HEK293 (cell line): ENCODE results near the gene KCNJ2.

ENCODE experiments used
- FEZF1 ChIP-seq: fragments of 450-650 bp; formaldehyde crosslinking; IDR thresholded peaks from 2 replicates; pipeline ENCODE4 v1.5.1; 2016; ENCODE audit warnings: missing biosample characterization, missing genetic modification characterization
- KLF10 ChIP-seq: fragments of 450-650 bp; IDR thresholded peaks from 2 replicates; pipeline ENCODE4 v1.5.1; 2018; ENCODE audit warnings: missing biosample characterization, mild to moderate bottlenecking, missing genetic modification characterization
- MEIS1 ChIP-seq: sonication (generic); formaldehyde crosslinking; IDR thresholded peaks from 2 replicates; pipeline ENCODE4 v1.8.1; 2022; ENCODE audit warnings: missing genetic modification reagents, mild to moderate bottlenecking, borderline replicate concordance
- OSR2 ChIP-seq: fragments of 450-650 bp; formaldehyde crosslinking; IDR thresholded peaks from 2 replicates; pipeline ENCODE4 v1.5.1; 2016; ENCODE audit warnings: missing biosample characterization, missing genetic modification characterization
- SP2 ChIP-seq: fragments of 450-650 bp; formaldehyde crosslinking; IDR thresholded peaks from 2 replicates; pipeline ENCODE4 v1.5.1; 2016; ENCODE audit warnings: missing biosample characterization, missing genetic modification characterization
- WT1 ChIP-seq: fragments of 450-650 bp; formaldehyde crosslinking; IDR thresholded peaks from 2 replicates; pipeline ENCODE4 v1.5.1; 2016; ENCODE audit warnings: missing biosample characterization, missing genetic modification characterization
- ZBTB20 ChIP-seq: fragments of 450-650 bp; formaldehyde crosslinking; IDR thresholded peaks from 2 replicates; pipeline ENCODE4 v1.5.1; 2016; ENCODE audit warnings: missing biosample characterization, missing genetic modification characterization
- ZBTB7A ChIP-seq: fragments of 450-650 bp; formaldehyde crosslinking; IDR thresholded peaks from 2 replicates; pipeline ENCODE4 v1.5.1; 2016; ENCODE audit warnings: low read depth, missing biosample characterization, missing genetic modification characterization
- ZBTB8A ChIP-seq: fragments of 450-650 bp; formaldehyde crosslinking; IDR thresholded peaks from 2 replicates; pipeline ENCODE4 v1.5.1; 2016; ENCODE audit warnings: missing biosample characterization, missing genetic modification characterization
- ZFP69B ChIP-seq: fragments of 450-650 bp; formaldehyde crosslinking; IDR thresholded peaks from 2 replicates; pipeline ENCODE4 v1.5.1; 2016; ENCODE audit warnings: missing biosample characterization, missing genetic modification characterization
- ZNF132 ChIP-seq: fragments of 450-650 bp; formaldehyde crosslinking; IDR thresholded peaks from 2 replicates; pipeline ENCODE4 v1.5.1; 2017; ENCODE audit warnings: missing biosample characterization, missing genetic modification characterization, borderline replicate concordance
- ZNF133 ChIP-seq: fragments of 450-650 bp; formaldehyde crosslinking; IDR thresholded peaks from 2 replicates; pipeline ENCODE4 v1.5.1; 2016; ENCODE audit warnings: missing biosample characterization, missing genetic modification characterization
- ZNF174 ChIP-seq: fragments of 450-650 bp; formaldehyde crosslinking; IDR thresholded peaks from 2 replicates; pipeline ENCODE4 v1.5.0; 2017; ENCODE audit warnings: missing biosample characterization, mild to moderate bottlenecking, missing genetic modification characterization
- ZNF214 ChIP-seq: fragments of 450-650 bp; formaldehyde crosslinking; IDR thresholded peaks from 2 replicates; pipeline ENCODE4 v1.5.1; 2017; ENCODE audit warnings: missing biosample characterization, mild to moderate bottlenecking, missing genetic modification characterization, borderline replicate concordance
- ZNF302 ChIP-seq: fragments of 450-650 bp; formaldehyde crosslinking; IDR thresholded peaks from 2 replicates; pipeline ENCODE4 v1.5.1; 2016; ENCODE audit warnings: missing biosample characterization, missing genetic modification characterization, low read depth
- ZNF404 ChIP-seq: fragments of 450-650 bp; formaldehyde crosslinking; IDR thresholded peaks from 2 replicates; pipeline ENCODE4 v1.5.1; 2017; ENCODE audit warnings: missing biosample characterization, missing genetic modification characterization
- ZNF510 ChIP-seq: fragments of 450-650 bp; formaldehyde crosslinking; IDR thresholded peaks from 2 replicates; pipeline ENCODE4 v1.5.1; 2018; ENCODE audit warnings: mild to moderate bottlenecking, missing genetic modification characterization, missing biosample characterization; ENCODE audit not compliant: insufficient replicate concordance
- ZNF600 ChIP-seq: fragments of 450-650 bp; formaldehyde crosslinking; IDR thresholded peaks from 2 replicates; pipeline ENCODE4 v1.5.1; 2016; ENCODE audit warnings: missing biosample characterization, missing genetic modification characterization
- ZSCAN30 ChIP-seq: fragments of 450-650 bp; IDR thresholded peaks from 2 replicates; pipeline ENCODE4 v1.5.1; 2018; ENCODE audit warnings: missing biosample characterization, mild to moderate bottlenecking, missing genetic modification characterization, moderate library complexity
- TF ChIP-seq, protein P1 (sequence below): fragments of 450-650 bp; formaldehyde crosslinking; IDR thresholded peaks from 2 replicates; pipeline ENCODE4 v1.5.1; 2016; ENCODE audit warnings: missing biosample characterization, missing genetic modification characterization
- TF ChIP-seq, protein P2 (sequence below): fragments of 450-650 bp; formaldehyde crosslinking; conservative IDR thresholded peaks from 2 replicates; pipeline ENCODE4 v1.5.1; 2016; ENCODE audit warnings: low read depth, missing biosample characterization, missing genetic modification characterization
- TF ChIP-seq, protein P3 (sequence below): fragments of 450-650 bp; formaldehyde crosslinking; IDR thresholded peaks from 2 replicates; pipeline ENCODE4 v1.5.1; 2016; ENCODE audit warnings: missing biosample characterization, missing genetic modification characterization, low read depth
- TF ChIP-seq, protein P4 (sequence below): fragments of 450-650 bp; formaldehyde crosslinking; IDR thresholded peaks from 2 replicates; pipeline ENCODE4; 2016; ENCODE audit warnings: missing biosample characterization, missing genetic modification characterization
- TF ChIP-seq, protein P5 (sequence below): fragments of 450-650 bp; formaldehyde crosslinking; IDR thresholded peaks from 2 replicates; pipeline ENCODE4 v1.5.1; 2016; ENCODE audit warnings: missing biosample characterization, missing genetic modification characterization
- TF ChIP-seq, protein P6 (sequence below): fragments of 450-650 bp; formaldehyde crosslinking; IDR thresholded peaks from 2 replicates; pipeline ENCODE4 v1.5.1; 2017; ENCODE audit warnings: missing biosample characterization, missing genetic modification characterization

The KCNJ2 gene

DNA sequence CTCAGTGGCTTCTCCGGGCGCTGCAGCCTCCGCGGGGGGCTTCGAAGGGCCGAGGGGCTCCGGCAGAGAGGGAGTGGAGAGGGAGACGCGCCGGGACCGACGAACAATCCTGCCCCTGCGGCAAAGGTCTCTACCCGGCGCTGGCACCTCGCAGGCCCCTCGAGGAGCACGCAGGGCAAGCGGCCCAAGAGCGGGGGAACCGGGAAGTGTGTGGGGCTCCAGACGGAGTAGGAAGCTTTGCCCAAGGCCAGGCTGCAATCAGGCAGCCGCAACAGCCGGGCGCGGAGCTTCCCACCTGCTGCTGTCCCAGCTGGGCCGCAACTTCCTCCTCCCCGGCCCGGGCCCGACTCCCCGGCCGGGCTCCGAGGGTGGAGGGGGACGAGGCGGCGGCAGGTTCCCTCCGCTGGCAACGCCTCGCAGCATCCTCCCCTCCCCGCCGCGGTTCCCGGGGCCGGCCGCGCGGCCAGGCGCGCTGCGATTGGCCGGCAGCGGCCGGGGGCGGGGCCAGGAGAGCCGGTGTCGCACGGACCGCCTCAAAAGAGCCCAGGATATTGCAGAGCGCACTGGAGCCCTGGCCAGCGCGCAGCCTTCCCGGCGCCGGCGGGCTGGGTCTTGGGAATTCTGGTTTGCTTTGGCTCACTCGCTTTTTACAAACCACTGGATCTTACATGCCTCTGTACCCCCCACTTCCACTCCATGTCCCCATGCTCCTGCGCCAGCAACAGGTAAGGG lies at the start of gene KCNJ2 (continued):
- TF ChIP-seq ZNF404 (tag by site-specific recombination) (no peak), ZNF174 (tag by site-specific recombination) (no peak), ZNF510 (tag by site-specific recombination) (no peak), WT1 (no peak), ZNF132 (tag by site-specific recombination) (no peak), ZNF214 (tag by site-specific recombination) (no peak), ZNF133 (tag by site-specific recombination) (peak; percentile 7; the same call in 1 of the 2 replicates), ZBTB20 (tag by site-specific recombination) (peak; percentile 82), ZNF600 (tag by site-specific recombination) (0 out of 2 replicates have a peak, but pooled peaks have one; percentile 86), ZNF302 (tag by site-specific recombination) (no peak), OSR2 (tag by site-specific recombination) (no peak), FEZF1 (tag by site-specific recombination) (no peak), ZFP69B (tag by site-specific recombination) (no peak), MEIS1 (CRISPR knock-in tag) (no peak), KLF10 (tag by site-specific recombination) (0 out of 2 replicates have a peak, but pooled peaks have one; percentile 36), ZBTB8A (tag by site-specific recombination) (peak; percentile 73), ZSCAN30 (tag by site-specific recombination) (0 out of 2 replicates have a peak, but pooled peaks have one; percentile 79), SP2 (peak; percentile 43; the same call in 1 of the 2 replicates), ZBTB7A (tag by site-specific recombination) (no peak)
- TF ChIP-seq, protein P1, sequence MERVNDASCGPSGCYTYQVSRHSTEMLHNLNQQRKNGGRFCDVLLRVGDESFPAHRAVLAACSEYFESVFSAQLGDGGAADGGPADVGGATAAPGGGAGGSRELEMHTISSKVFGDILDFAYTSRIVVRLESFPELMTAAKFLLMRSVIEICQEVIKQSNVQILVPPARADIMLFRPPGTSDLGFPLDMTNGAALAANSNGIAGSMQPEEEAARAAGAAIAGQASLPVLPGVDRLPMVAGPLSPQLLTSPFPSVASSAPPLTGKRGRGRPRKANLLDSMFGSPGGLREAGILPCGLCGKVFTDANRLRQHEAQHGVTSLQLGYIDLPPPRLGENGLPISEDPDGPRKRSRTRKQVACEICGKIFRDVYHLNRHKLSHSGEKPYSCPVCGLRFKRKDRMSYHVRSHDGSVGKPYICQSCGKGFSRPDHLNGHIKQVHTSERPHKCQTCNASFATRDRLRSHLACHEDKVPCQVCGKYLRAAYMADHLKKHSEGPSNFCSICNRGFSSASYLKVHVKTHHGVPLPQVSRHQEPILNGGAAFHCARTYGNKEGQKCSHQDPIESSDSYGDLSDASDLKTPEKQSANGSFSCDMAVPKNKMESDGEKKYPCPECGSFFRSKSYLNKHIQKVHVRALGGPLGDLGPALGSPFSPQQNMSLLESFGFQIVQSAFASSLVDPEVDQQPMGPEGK (tag by site-specific recombination), result peak; percentile 85
- TF ChIP-seq, protein P2, sequence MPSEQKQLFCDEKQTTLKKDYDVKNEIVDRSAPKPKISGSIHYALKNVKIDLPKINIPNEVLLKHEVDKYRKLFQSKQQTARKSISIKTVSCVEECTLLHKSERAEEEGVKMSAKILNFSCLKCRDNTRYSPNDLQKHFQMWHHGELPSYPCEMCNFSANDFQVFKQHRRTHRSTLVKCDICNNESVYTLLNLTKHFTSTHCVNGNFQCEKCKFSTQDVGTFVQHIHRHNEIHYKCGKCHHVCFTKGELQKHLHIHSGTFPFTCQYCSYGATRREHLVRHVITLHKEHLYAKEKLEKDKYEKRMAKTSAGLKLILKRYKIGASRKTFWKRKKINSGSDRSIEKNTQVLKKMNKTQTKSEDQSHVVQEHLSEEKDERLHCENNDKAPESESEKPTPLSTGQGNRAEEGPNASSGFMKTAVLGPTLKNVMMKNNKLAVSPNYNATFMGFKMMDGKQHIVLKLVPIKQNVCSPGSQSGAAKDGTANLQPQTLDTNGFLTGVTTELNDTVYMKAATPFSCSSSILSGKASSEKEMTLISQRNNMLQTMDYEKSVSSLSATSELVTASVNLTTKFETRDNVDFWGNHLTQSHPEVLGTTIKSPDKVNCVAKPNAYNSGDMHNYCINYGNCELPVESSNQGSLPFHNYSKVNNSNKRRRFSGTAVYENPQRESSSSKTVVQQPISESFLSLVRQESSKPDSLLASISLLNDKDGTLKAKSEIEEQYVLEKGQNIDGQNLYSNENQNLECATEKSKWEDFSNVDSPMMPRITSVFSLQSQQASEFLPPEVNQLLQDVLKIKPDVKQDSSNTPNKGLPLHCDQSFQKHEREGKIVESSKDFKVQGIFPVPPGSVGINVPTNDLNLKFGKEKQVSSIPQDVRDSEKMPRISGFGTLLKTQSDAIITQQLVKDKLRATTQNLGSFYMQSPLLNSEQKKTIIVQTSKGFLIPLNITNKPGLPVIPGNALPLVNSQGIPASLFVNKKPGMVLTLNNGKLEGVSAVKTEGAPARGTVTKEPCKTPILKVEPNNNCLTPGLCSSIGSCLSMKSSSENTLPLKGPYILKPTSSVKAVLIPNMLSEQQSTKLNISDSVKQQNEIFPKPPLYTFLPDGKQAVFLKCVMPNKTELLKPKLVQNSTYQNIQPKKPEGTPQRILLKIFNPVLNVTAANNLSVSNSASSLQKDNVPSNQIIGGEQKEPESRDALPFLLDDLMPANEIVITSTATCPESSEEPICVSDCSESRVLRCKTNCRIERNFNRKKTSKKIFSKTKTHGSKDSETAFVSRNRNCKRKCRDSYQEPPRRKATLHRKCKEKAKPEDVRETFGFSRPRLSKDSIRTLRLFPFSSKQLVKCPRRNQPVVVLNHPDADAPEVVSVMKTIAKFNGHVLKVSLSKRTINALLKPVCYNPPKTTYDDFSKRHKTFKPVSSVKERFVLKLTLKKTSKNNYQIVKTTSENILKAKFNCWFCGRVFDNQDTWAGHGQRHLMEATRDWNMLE (tag by site-specific recombination), result no peak
- TF ChIP-seq, protein P3, sequence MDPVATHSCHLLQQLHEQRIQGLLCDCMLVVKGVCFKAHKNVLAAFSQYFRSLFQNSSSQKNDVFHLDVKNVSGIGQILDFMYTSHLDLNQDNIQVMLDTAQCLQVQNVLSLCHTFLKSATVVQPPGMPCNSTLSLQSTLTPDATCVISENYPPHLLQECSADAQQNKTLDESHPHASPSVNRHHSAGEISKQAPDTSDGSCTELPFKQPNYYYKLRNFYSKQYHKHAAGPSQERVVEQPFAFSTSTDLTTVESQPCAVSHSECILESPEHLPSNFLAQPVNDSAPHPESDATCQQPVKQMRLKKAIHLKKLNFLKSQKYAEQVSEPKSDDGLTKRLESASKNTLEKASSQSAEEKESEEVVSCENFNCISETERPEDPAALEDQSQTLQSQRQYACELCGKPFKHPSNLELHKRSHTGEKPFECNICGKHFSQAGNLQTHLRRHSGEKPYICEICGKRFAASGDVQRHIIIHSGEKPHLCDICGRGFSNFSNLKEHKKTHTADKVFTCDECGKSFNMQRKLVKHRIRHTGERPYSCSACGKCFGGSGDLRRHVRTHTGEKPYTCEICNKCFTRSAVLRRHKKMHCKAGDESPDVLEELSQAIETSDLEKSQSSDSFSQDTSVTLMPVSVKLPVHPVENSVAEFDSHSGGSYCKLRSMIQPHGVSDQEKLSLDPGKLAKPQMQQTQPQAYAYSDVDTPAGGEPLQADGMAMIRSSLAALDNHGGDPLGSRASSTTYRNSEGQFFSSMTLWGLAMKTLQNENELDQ, result no peak
- TF ChIP-seq, protein P4, sequence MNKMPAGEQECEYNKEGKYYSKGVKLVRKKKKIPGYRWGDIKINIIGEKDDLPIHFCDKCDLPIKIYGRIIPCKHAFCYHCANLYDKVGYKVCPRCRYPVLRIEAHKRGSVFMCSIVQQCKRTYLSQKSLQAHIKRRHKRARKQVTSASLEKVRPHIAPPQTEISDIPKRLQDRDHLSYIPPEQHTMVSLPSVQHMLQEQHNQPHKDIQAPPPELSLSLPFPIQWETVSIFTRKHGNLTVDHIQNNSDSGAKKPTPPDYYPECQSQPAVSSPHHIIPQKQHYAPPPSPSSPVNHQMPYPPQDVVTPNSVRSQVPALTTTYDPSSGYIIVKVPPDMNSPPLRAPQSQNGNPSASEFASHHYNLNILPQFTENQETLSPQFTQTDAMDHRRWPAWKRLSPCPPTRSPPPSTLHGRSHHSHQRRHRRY (tag by site-specific recombination), result no peak
- TF ChIP-seq, protein P5, sequence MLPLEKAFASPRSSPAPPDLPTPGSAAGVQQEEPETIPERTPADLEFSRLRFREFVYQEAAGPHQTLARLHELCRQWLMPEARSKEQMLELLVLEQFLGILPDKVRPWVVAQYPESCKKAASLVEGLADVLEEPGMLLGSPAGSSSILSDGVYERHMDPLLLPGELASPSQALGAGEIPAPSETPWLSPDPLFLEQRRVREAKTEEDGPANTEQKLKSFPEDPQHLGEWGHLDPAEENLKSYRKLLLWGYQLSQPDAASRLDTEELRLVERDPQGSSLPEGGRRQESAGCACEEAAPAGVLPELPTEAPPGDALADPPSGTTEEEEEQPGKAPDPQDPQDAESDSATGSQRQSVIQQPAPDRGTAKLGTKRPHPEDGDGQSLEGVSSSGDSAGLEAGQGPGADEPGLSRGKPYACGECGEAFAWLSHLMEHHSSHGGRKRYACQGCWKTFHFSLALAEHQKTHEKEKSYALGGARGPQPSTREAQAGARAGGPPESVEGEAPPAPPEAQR (tag by site-specific recombination), result no peak
- TF ChIP-seq, protein P6, sequence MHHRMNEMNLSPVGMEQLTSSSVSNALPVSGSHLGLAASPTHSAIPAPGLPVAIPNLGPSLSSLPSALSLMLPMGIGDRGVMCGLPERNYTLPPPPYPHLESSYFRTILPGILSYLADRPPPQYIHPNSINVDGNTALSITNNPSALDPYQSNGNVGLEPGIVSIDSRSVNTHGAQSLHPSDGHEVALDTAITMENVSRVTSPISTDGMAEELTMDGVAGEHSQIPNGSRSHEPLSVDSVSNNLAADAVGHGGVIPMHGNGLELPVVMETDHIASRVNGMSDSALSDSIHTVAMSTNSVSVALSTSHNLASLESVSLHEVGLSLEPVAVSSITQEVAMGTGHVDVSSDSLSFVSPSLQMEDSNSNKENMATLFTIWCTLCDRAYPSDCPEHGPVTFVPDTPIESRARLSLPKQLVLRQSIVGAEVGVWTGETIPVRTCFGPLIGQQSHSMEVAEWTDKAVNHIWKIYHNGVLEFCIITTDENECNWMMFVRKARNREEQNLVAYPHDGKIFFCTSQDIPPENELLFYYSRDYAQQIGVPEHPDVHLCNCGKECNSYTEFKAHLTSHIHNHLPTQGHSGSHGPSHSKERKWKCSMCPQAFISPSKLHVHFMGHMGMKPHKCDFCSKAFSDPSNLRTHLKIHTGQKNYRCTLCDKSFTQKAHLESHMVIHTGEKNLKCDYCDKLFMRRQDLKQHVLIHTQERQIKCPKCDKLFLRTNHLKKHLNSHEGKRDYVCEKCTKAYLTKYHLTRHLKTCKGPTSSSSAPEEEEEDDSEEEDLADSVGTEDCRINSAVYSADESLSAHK (tag by site-specific recombination), result no peak; the same call in 1 of the 2 replicates
